GM19372 (cell line): ENCODE results near the gene B4GALT3.
A peak's percentile ranks its signal among the peaks of the same experiment; 100 is the strongest.

Experiments
- ATAC-seq: cut with Tn5 transposase; IDR thresholded peaks from one replicate; pipeline ENCODE4 v1.9.1; 2021; ENCODE audit warnings: mild to moderate bottlenecking, low read depth, moderate library complexity; ENCODE audit not compliant: unreplicated experiment

The B4GALT3 gene

DNA sequence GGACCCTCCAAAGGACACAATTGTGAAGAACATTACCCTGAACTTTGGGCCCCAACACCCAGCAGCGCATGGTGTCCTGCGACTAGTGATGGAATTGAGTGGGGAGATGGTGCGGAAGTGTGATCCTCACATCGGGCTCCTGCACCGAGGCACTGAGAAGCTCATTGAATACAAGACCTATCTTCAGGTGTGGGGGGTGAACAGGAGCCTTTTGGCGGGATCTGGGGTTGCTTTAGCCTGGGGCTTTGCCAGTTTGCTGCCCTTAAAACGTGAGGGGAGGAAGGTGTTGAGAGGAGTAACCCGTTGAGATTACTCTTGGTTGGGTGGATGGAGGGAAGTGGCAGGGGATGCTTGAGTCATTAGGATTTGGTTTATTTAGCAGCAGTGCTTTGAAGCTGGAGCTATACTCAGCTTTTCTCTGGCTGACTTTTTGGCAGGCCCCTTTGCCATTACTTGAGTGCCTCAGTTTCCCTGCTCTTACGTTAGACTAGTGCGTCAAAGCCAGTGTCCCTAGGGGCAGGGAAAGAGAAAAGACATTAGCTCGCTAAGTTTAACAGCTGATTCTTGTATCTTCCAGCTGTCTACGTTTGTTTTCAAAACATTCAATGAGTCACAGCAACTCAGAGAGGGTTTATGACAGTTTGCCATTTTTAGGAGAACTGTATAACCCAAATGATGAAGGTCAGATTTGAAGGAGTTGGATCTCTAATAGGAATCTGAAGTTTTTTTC lies 29.3 kb upstream of the B4GALT3 start:
- ATAC-seq: no peak

DNA sequence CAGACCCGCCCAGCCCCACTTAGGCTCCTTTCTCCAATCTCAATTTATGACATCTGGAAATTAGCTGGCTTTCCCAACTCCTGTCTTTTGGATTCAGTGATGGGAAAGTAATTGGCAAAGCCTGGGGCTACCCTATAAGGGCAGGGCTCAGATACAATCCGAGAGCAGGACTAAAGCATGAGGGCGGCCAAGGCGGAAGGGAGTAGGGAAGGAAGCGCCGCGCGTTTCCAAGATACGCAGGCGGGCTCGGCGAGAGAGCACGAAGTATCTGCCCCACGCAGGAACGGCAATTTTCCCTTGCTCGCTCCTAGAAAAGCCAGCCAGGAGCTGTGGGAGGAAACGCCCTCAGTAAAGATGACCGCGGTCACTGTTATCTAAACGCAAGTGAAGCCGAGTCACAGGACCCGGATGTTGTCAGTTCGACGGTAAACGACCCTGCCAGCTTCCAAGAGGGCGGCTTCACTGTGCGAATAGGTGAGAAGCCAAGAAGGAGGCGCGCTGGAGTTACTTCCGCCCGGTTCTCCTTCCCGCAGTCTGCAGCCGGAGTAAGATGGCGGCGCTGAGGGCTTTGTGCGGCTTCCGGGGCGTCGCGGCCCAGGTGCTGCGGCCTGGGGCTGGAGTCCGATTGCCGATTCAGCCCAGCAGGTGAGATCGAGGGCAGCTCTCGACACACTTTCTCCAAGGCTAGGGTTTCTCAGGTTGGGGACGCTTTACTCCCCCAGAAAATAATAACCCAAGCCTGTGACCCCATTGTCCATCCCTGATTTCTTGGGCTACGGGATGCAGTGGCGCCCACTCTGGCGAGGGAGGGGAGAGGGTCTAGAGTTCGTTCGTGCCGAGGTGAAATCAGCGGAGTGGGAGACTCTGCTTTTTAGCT lies 24.8 kb upstream of the B4GALT3 start, which contains the start of gene NDUFS2:
TSS of gene NDUFS2 (plus strand) at position 532 of the 877 bp plus-strand sequence. CDS start at position 551, 19 bp downstream.
- ATAC-seq: peak; percentile 98

DNA sequence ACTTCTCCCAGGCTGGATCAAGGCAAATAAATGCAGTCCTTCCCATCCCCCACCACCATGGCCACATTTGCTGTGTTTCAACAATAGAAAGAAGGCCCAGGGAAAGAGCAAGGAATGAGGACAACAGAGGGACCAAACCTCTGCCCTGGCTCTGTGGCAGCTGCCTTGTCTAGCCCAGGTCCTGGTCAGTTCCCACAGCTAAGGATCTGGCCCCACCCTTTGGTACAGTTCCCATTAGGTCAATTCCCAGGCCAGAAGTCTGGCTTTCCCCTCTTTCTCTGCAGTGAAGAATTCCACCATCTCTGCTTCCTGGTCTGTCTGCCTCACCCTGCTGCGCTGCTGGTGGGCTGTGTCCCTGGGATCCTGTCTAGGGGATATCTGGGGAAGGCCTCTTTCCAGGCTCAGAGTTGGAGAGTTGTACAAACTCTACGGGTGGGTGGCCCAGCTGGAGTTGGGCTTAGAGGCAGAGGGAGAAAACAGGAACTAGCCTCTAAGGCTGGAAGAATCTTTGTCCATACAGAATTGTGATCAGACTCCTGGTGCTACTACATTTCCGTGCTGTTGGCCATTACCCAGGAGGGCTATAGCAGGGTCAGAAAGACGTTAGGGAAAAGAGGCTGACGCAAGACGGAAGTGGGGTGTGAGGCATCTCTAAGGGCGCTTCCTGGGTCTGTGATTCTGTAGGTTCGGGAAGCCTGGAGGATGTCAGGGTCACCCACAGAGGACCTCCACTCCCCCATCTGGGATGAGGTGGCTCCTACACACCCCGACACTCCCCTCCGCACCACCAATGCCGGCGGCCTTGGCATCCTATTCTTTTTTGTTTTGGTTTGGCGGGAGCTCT lies 23.9 kb upstream of the B4GALT3 start:
- no peak for ATAC-seq

DNA sequence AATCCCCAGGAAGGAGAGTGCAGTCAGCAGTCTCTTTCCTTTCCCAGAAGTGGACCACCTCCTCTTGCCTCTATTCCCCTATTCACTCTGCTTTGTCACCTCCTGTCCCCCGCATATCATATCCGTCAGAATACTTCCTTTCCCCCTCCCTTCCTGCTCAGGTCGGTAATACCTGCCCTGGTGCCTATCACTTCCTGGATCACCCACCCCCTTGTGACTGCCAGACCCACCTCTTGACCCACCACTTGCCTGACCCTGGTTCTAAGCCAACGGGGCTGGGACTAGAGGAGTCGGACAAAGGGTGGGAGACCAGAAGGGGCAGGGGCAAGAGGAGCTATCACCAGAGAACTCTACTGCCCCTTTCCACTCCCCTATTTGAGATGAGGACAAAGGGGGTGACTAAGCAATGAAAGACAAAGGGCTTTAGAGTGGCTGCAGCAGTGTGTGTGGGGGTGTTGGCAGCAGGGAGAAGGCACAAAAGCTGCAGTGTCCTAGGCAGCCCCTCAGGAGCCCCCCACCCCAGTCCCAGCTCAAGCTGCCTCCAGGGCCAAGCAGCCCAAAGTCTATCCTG lies 23.2 kb upstream of the B4GALT3 start:
- no peak for ATAC-seq

DNA sequence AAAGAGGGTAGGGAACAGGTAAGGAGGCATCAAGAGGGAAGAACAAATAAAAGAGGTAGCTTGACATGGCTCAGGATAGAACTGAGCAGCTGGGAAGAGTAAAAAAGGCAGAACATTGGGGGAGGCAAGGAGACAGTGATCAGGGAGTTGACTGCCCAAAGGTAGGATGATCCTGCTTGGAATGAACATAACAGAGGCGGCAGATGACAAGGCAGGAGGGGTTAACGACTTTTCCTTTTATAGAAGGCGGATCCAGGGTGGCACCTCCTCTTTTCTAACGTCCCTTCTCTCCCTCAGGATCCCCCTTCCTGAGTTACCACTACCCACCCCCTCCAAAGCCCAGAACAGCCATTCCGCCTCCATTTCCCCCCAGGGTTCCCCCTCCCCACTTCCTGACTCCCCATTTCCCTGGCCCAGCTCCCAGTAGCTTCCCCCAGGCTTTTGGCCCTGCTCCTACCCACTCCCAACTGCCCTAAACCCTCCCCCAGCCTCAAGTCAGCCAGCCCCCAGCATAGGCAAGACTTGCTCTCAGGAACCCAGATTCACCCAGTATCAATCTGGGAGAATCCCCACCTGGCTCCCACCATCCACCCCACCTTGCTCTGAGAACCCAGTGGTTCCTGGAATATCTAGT lies 22.3 kb upstream of the B4GALT3 start:
- no peak for ATAC-seq

DNA sequence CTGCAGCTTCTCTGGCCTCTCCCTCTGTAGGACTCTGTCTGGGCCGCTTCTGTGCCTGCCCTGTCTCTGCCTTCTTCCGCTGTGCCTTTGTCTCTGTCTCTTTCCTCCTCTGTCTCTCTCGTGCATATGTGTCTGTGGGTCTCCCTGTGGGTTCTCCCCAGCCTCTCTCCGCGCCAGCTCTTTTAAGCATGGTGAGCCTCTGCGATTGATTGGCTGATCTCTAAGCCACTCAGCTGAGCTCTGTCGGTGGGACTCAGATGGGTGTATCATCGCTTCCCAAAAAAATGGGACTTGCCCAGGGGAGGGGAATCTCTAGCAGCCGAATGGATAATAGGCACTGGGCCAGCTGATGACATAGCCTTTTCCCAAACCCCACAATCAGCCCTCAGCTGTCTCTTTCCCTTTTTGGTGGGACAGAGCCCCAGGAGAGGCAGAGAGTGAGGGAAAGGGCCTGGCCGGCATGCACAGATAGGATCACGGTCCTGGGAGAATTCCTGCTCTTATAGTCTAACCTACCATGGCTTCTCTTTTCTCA lies 21.7 kb upstream of the B4GALT3 start, which contains the start of gene ADAMTS4:
TSS of gene ADAMTS4 (minus strand) at position 158 of the 535 bp plus-strand sequence. CDS start 427 bp downstream, outside the sequence.
- no peak for ATAC-seq

DNA sequence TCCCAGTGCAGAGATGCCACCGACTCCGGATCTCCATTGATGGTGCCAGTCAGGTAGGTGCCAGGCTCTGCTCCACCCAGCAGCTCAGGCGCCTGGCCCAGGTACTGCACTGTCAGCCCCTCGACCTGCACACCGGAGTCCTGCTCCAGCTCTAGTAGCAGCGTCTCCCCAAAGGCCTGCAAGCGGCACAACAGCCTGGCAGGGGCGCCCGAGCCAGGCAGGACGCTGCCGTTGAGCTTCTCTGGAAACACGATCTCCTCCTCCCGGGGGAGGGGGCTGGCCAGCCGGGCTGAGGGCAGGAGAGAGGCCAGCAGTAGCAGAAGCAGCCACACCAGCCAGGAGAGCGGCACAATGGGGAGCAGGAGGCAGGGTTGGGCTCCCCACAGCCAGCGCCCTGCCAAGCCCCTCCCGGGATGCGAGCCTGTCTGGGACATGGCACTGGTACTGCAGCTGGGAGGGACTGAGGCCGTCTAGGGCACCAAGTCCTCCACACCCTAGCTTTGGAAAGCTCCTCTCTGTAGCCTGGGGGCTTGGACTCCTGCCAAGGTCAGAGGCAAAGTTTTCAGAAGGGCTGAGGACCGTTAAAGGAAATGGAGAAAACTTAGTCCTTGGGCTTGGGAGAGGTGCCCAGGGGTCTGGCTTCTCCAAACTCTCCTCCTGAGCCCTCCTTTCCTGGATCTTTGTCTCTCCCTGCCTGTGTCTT lies 21.0 kb upstream of the B4GALT3 start:
- no peak for ATAC-seq

DNA sequence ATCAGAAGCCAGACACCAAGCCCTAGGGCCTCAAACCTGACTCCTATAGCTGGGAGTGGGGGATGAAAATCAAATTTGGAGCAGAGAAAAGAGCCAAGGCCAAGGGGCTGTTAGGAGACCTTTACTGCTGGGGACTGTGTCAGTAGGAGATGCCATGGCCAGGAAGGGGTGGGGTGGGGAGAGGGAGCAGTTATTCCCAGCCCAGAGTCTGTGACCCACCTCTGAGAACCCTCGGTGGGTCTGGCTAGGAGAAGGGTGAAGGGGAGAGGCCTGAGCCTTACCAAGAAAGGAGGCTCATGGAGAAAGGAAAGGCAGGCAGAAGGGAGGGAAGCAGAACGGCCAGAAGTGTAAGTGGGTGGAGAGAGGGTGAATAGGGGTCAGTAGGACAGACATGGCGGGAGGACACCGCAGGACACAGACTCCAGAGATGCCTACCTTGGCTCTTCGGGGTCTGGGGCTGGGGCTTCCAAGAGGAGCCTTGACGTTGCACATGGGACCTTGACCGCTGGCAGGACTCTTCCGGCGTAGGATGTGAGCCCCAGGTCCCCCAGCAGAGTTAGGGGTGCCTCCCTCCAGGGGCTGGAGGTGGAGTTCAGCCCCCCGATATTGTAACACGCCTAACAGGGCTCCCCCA lies 20.4 kb upstream of the B4GALT3 start:
- no peak for ATAC-seq

DNA sequence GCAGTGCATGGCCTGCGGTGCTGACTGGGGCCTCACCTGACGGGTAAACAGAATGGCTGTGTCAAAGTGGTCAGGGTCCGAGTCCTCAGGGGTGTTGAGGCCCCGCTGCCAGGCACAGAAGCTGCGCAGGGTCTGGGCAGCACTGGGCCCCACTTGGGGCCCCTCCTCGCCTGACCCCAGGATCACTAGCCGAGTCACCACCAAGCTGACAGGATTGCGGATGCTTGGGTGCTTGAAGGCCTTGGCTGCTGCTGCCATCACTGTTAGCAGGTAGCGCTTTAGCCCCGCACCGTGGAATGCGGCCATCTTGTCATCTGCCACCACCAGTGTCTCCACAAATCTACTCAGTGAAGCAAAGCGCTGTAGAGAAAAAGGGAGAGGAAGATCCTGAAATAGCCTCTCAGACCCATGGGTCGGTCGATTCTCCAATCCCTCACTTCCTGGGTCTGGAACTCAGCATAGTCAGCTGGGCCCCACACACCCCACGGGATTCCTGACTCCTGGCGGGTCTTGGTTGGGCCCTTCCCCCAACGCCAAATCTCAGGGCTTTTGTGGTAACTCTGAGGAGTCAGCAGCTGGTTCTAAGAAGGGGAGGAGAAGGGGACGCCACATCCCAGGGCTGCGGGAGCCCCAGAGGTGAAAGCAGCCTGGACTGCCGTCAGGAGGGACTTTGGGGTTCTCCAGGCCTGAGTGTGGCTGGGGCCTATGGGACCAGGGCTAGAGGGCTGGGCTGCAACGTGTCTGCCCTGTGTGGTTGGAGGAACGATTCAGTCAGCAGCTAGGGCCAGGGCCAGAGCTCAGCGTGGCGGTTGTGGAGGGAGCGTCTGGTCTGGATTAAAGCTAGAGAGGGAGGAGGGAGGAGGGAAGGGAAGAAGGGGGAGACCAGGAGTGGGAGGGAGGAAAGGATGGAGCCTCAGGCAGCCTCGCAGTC lies 19.5 kb upstream of the B4GALT3 start:
- ATAC-seq: no peak

DNA sequence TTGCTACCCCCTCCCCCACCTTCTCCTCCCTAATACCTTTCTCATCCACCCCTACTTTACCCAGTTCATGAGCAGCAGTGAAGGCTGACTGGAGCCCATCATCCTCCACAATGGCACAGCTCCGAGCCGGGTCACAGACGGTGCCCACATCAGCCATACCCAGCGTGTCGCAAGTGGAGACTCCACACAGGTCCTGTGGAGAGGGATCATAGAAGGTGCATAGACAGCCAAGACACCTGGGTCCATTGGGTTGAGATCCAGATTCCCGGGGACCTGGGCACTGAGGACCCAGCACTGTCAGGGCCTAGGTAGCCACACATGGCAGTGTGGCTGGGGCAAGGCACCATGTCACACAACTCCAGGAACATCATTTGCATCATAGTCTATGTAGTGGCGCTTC lies 18.8 kb upstream of the B4GALT3 start:
- ATAC-seq: no peak

DNA sequence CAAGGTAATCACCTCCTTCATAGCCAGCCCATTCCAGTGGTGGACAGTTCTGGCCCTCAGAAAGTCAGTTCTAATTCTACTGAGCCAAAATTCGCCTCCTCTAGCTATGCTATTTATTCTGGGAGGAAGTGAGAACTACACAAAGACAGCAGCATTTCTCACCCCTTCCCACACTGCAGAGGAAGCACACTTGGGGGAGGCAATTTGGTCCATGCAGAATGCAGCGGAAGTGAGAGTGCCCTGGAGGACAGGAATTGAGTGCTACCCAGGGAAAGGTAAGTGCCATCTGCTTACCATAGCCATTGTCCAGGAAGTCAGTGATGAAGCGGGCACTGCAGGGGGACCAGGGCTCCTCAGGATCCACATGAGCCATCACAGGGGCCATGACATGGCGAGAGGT lies 17.9 kb upstream of the B4GALT3 start:
- ATAC-seq: no peak

DNA sequence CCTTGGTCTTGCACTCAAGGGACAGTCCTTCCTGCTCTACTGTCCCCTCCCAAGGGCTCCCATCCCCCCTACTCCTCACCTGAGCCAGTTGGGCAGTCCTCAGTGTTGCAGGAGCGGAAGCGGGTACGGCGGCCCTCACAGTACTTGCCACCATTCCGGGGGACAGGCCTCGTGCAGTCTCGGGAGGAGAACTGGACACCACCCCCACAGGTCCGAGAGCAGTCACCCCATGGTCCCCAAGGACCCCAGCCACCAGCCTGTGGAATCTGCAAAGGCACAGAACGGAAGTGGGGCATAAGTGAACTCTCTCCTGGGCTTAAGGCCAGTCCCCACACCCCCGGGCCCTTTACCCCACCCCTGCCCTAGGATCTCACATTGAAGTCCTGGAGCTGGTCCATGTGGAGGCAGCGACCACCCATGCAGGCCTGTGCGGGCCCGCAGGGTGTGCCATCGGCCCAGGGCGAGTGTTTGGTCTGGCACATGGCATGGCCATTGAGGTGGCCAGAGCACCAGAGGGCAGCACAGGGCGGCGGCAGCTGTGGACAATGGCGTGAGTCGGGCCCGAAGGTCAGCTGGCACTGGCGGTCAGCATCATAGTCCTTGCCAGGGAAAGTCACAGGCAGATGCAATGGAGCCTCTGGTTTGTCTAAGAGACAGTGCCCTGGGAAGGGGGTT lies 16.4 kb upstream of the B4GALT3 start:
- no peak for ATAC-seq

DNA sequence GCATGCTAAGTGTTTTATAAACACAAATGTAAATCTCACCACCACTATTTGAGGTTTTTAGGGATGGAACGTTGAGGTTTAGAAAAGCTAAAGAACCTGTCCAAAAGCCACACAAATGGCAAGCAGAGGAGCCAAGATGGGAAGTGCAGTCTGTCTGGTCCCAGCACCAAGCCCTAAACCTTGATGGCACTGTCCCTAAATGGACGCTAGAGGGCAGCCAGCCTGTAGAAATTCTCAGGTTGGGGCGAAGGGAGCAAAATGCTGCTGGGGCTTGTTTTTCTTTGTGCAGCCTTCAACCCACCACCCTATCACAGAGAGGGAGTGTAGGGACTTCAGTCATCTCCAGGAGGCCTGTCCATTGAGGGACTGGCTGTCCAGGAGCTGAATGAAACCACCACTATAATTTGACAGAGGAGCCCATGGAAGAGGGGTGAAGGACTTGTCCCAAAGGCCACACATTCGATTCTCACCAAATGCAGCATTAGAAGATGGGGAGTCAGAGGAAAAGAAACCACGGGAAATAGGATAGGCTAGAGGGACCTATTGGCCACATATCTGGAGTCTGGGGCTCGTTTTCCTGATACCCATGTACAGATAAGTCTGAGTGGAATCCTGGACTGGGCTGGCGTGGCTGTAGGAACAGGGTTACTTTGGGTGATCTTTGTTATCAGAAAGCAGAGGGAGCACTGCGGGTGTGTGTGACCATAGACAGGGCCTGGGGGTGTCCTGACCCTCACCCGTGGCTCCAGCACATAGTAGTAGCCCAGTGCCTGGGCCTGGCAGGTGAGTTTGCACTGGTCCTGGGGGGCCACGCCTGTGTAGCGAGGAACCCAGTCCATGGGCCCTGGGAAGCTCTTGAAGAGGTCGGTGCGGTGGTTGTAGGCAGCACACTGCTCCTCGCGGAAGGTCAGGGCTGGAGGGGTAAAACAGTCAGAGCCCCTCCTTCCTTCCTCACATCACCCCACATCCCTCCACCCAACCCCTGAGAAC lies 15.5 kb upstream of the B4GALT3 start:
- ATAC-seq: no peak

DNA sequence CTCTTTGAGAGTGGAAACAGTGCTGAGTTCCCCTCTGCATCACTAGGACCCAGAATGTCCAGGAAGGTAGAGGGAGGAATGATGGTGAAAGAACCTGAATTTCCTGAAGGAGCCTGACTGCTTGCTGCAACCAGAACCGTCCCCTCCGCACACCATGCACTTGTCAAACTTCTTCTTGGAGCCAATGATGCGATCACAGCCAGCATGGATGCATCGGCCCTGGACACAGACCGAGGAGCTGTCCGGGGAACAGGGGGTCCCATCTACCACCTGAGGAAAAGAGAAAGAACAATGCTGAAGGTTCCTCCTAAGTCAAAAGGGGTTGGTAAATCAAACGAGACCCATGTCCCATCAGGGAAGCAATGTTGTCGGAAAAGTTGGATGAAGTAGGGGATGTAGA lies 14.7 kb upstream of the B4GALT3 start:
- no peak for ATAC-seq

DNA sequence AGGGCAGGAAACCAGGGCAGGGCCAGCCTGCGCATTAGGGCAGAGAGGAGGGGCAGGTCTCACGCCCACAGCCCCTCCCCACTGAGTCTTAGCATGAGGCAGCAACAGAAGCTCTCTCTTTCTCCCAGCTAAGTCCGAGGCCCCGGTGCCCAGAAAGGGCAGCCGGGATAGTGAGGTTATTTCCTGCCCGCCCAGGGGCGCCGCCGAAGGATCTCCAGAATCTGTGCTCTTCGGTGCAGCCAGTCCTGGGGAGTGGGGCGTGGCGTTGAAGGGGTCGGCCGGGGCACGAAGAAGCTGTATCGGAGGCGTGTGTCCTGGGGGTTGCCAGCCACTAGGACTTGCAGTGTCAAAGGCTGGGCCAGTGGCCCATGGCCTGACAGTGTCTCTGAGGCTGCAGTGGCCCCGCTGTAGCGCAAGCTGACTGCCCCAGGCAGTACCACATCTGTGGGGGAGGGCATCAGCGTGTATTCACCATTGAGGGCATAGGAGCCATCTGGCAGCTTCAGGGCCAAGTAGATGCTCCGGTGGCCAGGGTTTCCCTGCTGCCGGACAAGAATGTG lies 13.7 kb upstream of the B4GALT3 start:
- ATAC-seq: no peak
